ENCODE results near the gene SMYD3. TPM values are rescaled to one million over a fixed set of nuclear protein-coding genes. Genes with fewer than 3 reads are reported as not detected.

Gene SMYD3
- total RNA-seq, 2 donors from 2014 or later = 8.8 to 19.0 TPM

DNA sequence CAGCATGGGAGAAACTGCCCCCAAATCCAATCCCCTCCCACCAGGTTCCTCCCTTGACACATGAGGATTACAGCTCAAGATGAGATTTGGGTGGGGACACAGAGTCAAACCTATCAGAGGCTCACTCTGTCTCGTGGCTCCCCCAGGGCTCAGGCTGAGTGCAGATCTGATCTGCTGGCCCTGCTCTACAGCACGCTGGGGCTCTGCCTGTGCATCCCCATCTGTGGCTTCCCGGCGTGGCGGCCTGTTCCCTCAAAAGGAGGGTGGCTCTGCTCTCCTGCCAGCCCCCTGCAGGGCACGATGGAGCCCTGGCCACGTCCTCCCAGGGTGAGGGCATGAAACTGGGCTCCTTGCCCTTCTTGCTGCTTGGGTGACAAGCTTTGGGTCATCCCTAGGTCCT lies 19.8 kb upstream of the SMYD3 start:
- no peak overlapping the region for H3K4me3 ChIP-seq
- H3K27ac ChIP-seq = no peak overlapping the region
- no peaks in the 10 kb centered on the region for H3K4me1 ChIP-seq (ENCODE audit: control insufficient read depth in 1 of 2, low read depth in 2 of 2)
- no peaks in the 10 kb centered on the region for H3K36me3 ChIP-seq
- no peak for ATAC-seq (ENCODE audit: insufficient number of reproducible peaks, low FRiP score, low read depth)
- H3K27me3 ChIP-seq (replicated peaks; ENCODE audit: insufficient read depth) = no peaks in the 10 kb centered on the region
- no peak for DNase-seq (ENCODE audit: low spot score)
- peaks cover 9% of the 10 kb centered on the region for H3K9me3 ChIP-seq
- TF ChIP-seq, protein P1, sequence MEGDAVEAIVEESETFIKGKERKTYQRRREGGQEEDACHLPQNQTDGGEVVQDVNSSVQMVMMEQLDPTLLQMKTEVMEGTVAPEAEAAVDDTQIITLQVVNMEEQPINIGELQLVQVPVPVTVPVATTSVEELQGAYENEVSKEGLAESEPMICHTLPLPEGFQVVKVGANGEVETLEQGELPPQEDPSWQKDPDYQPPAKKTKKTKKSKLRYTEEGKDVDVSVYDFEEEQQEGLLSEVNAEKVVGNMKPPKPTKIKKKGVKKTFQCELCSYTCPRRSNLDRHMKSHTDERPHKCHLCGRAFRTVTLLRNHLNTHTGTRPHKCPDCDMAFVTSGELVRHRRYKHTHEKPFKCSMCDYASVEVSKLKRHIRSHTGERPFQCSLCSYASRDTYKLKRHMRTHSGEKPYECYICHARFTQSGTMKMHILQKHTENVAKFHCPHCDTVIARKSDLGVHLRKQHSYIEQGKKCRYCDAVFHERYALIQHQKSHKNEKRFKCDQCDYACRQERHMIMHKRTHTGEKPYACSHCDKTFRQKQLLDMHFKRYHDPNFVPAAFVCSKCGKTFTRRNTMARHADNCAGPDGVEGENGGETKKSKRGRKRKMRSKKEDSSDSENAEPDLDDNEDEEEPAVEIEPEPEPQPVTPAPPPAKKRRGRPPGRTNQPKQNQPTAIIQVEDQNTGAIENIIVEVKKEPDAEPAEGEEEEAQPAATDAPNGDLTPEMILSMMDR (IDR thresholded peaks at IDR 0.05) = no peak

DNA sequence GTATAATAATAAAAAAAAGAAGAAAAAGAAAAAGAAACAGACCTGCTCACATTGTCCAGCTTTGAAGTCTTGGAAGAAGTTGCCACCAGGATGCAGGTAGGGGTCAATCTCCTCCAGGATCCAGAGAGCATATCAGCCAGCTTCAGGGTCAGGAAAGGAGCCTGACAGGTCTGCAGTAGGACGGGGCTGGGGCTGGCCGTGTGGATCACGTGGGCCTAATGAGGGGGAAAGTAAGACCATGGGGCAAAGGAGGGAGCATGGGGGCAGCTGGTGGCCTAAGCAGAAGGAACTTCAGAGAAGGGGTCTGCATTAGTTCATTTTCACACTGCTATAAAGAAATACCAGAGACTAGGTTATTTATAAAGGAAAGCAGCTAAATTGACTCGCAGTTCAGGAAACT lies 19.3 kb upstream of the SMYD3 start:
- H3K9me3 ChIP-seq = peaks cover 9% of the 10 kb centered on the region
- H3K4me1 ChIP-seq (ENCODE audit: control insufficient read depth in 1 of 2, low read depth in 2 of 2) = no peaks in the 10 kb centered on the region
- ATAC-seq (ENCODE audit: insufficient number of reproducible peaks, low FRiP score, low read depth) (no peak), DNase-seq (ENCODE audit: low spot score) (no peak)
- no peaks in the 10 kb centered on the region for H3K36me3 ChIP-seq
- no peak overlapping the region for H3K27ac ChIP-seq
- TF ChIP-seq, protein P1 (IDR thresholded peaks at IDR 0.05) = no peak
- no peak overlapping the region for H3K4me3 ChIP-seq
- no peaks in the 10 kb centered on the region for H3K27me3 ChIP-seq (replicated peaks; ENCODE audit: insufficient read depth)

DNA sequence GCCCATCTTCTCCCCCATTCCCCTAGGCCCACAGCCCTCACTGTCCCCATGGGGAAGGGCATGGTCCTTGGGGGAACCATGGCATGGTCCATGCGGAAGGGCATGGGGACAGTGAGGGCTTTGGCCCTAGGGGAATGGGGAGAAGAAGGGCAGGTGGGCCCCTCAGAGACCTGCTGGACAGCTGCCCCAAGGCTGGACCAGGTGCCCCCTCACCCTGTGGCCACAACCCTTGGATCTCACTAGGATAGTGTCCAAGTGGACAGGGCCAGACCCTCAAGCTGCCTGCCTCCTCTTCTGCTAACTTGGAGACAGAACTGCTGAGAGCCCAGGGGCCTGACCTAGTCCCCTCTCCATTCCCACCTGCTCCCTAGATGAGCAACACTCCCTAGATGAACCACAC lies 12.4 kb upstream of the SMYD3 start:
- Histone ChIP-seq H3K4me1 (ENCODE audit: control insufficient read depth in 1 of 2, low read depth in 2 of 2) (no peaks in the 10 kb centered on the region), H3K36me3 (no peaks in the 10 kb centered on the region), H3K9me3 (peaks cover 19% of the 10 kb centered on the region), H3K27me3 (replicated peaks; ENCODE audit: insufficient read depth) (no peaks in the 10 kb centered on the region), H3K4me3 (no peak overlapping the region), H3K27ac (no peak overlapping the region)
- DNase-seq (ENCODE audit: low spot score) (no peak), ATAC-seq (ENCODE audit: insufficient number of reproducible peaks, low FRiP score, low read depth) (no peak)
- TF ChIP-seq, protein P1 (IDR thresholded peaks at IDR 0.05) = no peak

GRCh38 chr1:246518456-246519205 lies 11.6 kb upstream of the SMYD3 start:
- no peak for DNase-seq (ENCODE audit: low spot score)
- H3K4me3 ChIP-seq = no peak overlapping the region
- TF ChIP-seq, protein P1 (IDR thresholded peaks at IDR 0.05) = no peak
- ATAC-seq (ENCODE audit: insufficient number of reproducible peaks, low FRiP score, low read depth) = no peak
- peaks cover 24% of the 10 kb centered on the region for H3K9me3 ChIP-seq
- H3K27me3 ChIP-seq (replicated peaks; ENCODE audit: insufficient read depth) = no peaks in the 10 kb centered on the region
- no peaks in the 10 kb centered on the region for H3K4me1 ChIP-seq (ENCODE audit: control insufficient read depth in 1 of 2, low read depth in 2 of 2)
- no peaks in the 10 kb centered on the region for H3K36me3 ChIP-seq
- H3K27ac ChIP-seq = no peak overlapping the region

DNA sequence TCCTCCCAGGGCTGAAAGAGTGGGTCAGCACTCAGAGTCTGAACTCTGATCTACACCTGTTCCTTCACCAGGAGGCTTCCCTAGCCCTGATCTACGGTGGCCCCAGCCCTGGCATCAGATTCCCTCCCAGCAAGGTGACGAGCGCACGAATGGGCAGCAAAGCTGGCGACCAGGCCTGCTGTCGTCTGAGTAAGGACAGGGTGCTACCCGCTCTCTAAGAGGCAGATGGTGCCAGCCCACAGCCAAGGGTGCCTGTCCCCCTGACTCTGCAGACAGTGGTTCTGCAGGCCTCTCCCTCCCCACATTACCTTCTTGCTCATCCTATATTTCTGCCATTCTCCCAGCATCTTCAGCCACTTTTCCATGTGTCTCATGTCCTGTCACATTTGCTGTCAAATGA lies 10.3 kb upstream of the SMYD3 start:
- DNase-seq (ENCODE audit: low spot score) (no peak), ATAC-seq (ENCODE audit: insufficient number of reproducible peaks, low FRiP score, low read depth) (no peak)
- Histone ChIP-seq H3K36me3 (no peaks in the 10 kb centered on the region), H3K4me1 (ENCODE audit: control insufficient read depth in 1 of 2, low read depth in 2 of 2) (no peaks in the 10 kb centered on the region), H3K4me3 (no peak overlapping the region), H3K27ac (no peak overlapping the region), H3K9me3 (peaks cover 24% of the 10 kb centered on the region), H3K27me3 (replicated peaks; ENCODE audit: insufficient read depth) (no peaks in the 10 kb centered on the region)
- TF ChIP-seq, protein P1 (IDR thresholded peaks at IDR 0.05) = no peak
